Renal cortex interstitium (tissue), 11 donors: ENCODE data around the gene PRDM16. TPM values are rescaled to one million over a fixed set of nuclear protein-coding genes. Genes with fewer than 3 reads are reported as not detected.
A peak's percentile ranks its signal among the peaks of the same experiment; 100 is the strongest.

Experiments used
- DNase-seq, 11 donors: peaks; one replicate each; pipeline ENCODE4 v3.0.0-alpha.2; 2013; ENCODE audit warnings: low read depth in 9 of 11, low spot score in 4 of 11; ENCODE audit errors: extremely low read depth in 1 of 11
- polyA plus RNA-seq, 3 donors: library from polyadenylated mRNA; unstranded; fragments of 120-200 nt; gene quantifications; one replicate each; pipeline ENCODE4 v1.2.1, GENCODE V29; 2013; ENCODE audit not compliant: insufficient read length in 3 of 3

The PRDM16 gene
- polyA plus RNA-seq, 3 donors = 5.8 to 14.6 (median 7.3) TPM

- DNase-seq = no peak
These were observed 334.0 kb downstream of the PRDM16 start for GRCh38 chr1:3403011-3403345.

GRCh38 chr1:3403388-3404231 lies 334.6 kb downstream of the PRDM16 start:
- peak in 2 of 11 donors; percentile 43 to 52 for DNase-seq

- DNase-seq = no peak
These were observed 335.3 kb downstream of the PRDM16 start for GRCh38 chr1:3404301-3404700.

- DNase-seq = no peak
These were observed 335.8 kb downstream of the PRDM16 start for GRCh38 chr1:3404801-3405200.

GRCh38 chr1:3405491-3405890 lies 336.5 kb downstream of the PRDM16 start:
- DNase-seq = no peak

GRCh38 chr1:3405974-3406867 lies 337.2 kb downstream of the PRDM16 start:
- no peak for DNase-seq

- DNase-seq = no peak
These were observed 338.0 kb downstream of the PRDM16 start for GRCh38 chr1:3407021-3407420.

GRCh38 chr1:3408751-3409266 lies 339.8 kb downstream of the PRDM16 start:
- no peak for DNase-seq

GRCh38 chr1:3409366-3410141 lies 340.6 kb downstream of the PRDM16 start:
- no peak for DNase-seq

- peak in 6 of 11 donors; percentile 47 to 70 (median 52) for DNase-seq
These were observed 341.3 kb downstream of the PRDM16 start for GRCh38 chr1:3410142-3410925.

GRCh38 chr1:3411806-3412205 lies 342.8 kb downstream of the PRDM16 start:
- no peak for DNase-seq

- no peak for DNase-seq
These were observed 343.4 kb downstream of the PRDM16 start for GRCh38 chr1:3412376-3412775.

GRCh38 chr1:3413975-3414710 lies 345.1 kb downstream of the PRDM16 start:
- DNase-seq = no peak

GRCh38 chr1:3415260-3416090 lies 346.5 kb downstream of the PRDM16 start:
- no peak for DNase-seq

- no peak for DNase-seq
These were observed 348.2 kb downstream of the PRDM16 start for GRCh38 chr1:3417082-3417739.

GRCh38 chr1:3417934-3418333 lies 348.9 kb downstream of the PRDM16 start:
- DNase-seq = no peak
